ENCODE measurements around the gene ODAD2.

Gene ODAD2

GRCh38 chr10:27950242-27950564 is 48.7 kb downstream of the ODAD2 start:
- Histone ChIP-seq H3K27me3 (ENCODE audit: insufficient read depth, low read length, poor library complexity) (no peaks in the 10 kb centered on the region), H3K9me3 (ENCODE audit: insufficient read depth, low read length, severe bottlenecking) (no peaks in the 10 kb centered on the region), H3K36me3 (ENCODE audit: insufficient read depth, low read length) (no peaks in the 10 kb centered on the region), H4K20me1 (ENCODE audit: insufficient read depth, low read length) (no peaks in the 10 kb centered on the region), H3K4me1 (ENCODE audit: insufficient read depth, low read length) (no peaks in the 10 kb centered on the region), H3K79me2 (ENCODE audit: insufficient read depth, low read length) (no peaks in the 10 kb centered on the region), H3K4me2 (ENCODE audit: insufficient read depth, low read length) (no peak overlapping the region), H3K9ac (ENCODE audit: low read depth, low read length) (no peak overlapping the region), H3K27ac (ENCODE audit: low read length) (no peak overlapping the region), H2AFZ (ENCODE audit: low read depth, low read length) (no peak overlapping the region), H3K4me3 (ENCODE audit: low read depth in 1 of 2, low read length in 2 of 2) (no peak overlapping the region)
- no peak for DNase-seq
- no peak for ATAC-seq (ENCODE audit: insufficient read depth, low read depth)
- TF ChIP-seq EZH2 (IDR thresholded peaks at IDR 0.05; ENCODE audit: borderline replicate concordance, low read depth, low read length, severe bottlenecking) (no peak), CTCF (IDR thresholded peaks at IDR 0.05; ENCODE audit: borderline replicate concordance, extremely low read depth, low read length, poor library complexity, severe bottlenecking) (no peak)

GRCh38 chr10:27949528-27950241 is 49.2 kb downstream of the ODAD2 start:
- Histone ChIP-seq H4K20me1 (ENCODE audit: insufficient read depth, low read length) (no peaks in the 10 kb centered on the region), H3K27me3 (ENCODE audit: insufficient read depth, low read length, poor library complexity) (no peaks in the 10 kb centered on the region), H3K4me2 (ENCODE audit: insufficient read depth, low read length) (no peak overlapping the region), H3K36me3 (ENCODE audit: insufficient read depth, low read length) (no peaks in the 10 kb centered on the region), H3K4me3 (ENCODE audit: low read depth in 1 of 2, low read length in 2 of 2) (no peak overlapping the region), H2AFZ (ENCODE audit: low read depth, low read length) (peak overlapping the region; percentile 42; the same call in 1 of the 2 replicates), H3K4me1 (ENCODE audit: insufficient read depth, low read length) (no peaks in the 10 kb centered on the region), H3K9ac (ENCODE audit: low read depth, low read length) (no peak overlapping the region), H3K79me2 (ENCODE audit: insufficient read depth, low read length) (no peaks in the 10 kb centered on the region), H3K27ac (ENCODE audit: low read length) (no peak overlapping the region), H3K9me3 (ENCODE audit: insufficient read depth, low read length, severe bottlenecking) (no peaks in the 10 kb centered on the region)
- DNase-seq (no peak), ATAC-seq (ENCODE audit: insufficient read depth, low read depth) (no peak)
- TF ChIP-seq EZH2 (IDR thresholded peaks at IDR 0.05; ENCODE audit: borderline replicate concordance, low read depth, low read length, severe bottlenecking) (no peak), CTCF (IDR thresholded peaks at IDR 0.05; ENCODE audit: borderline replicate concordance, extremely low read depth, low read length, poor library complexity, severe bottlenecking) (no peak)

GRCh38 chr10:27948186-27948585 is 50.7 kb downstream of the ODAD2 start:
- Histone ChIP-seq H3K4me3 (ENCODE audit: low read depth in 1 of 2, low read length in 2 of 2) (no peak overlapping the region), H3K4me2 (ENCODE audit: insufficient read depth, low read length) (no peak overlapping the region), H3K4me1 (ENCODE audit: insufficient read depth, low read length) (no peaks in the 10 kb centered on the region), H3K27me3 (ENCODE audit: insufficient read depth, low read length, poor library complexity) (no peaks in the 10 kb centered on the region), H4K20me1 (ENCODE audit: insufficient read depth, low read length) (no peaks in the 10 kb centered on the region), H3K27ac (ENCODE audit: low read length) (no peak overlapping the region), H3K9ac (ENCODE audit: low read depth, low read length) (no peak overlapping the region), H3K9me3 (ENCODE audit: insufficient read depth, low read length, severe bottlenecking) (no peaks in the 10 kb centered on the region), H2AFZ (ENCODE audit: low read depth, low read length) (no peak overlapping the region), H3K79me2 (ENCODE audit: insufficient read depth, low read length) (no peaks in the 10 kb centered on the region), H3K36me3 (ENCODE audit: insufficient read depth, low read length) (no peaks in the 10 kb centered on the region)
- DNase-seq (no peak), ATAC-seq (ENCODE audit: insufficient read depth, low read depth) (no peak)
- TF ChIP-seq EZH2 (IDR thresholded peaks at IDR 0.05; ENCODE audit: borderline replicate concordance, low read depth, low read length, severe bottlenecking), result no peak
- no peak for TF ChIP-seq CTCF (IDR thresholded peaks at IDR 0.05; ENCODE audit: borderline replicate concordance, extremely low read depth, low read length, poor library complexity, severe bottlenecking)

Measured in DND-41 (cell line).